Measurements from ENCODE around the gene SCO1. TPM values are rescaled to one million over a fixed set of nuclear protein-coding genes. Genes with fewer than 3 reads are reported as not detected.

Gene SCO1
- total RNA-seq, 1 experiment from 2014 or later = 28.0 TPM

GRCh38 chr17:10626390-10626789 lies 70.9 kb downstream of the SCO1 start:
- no peaks in the 10 kb centered on the region for H3K36me3 ChIP-seq (ENCODE audit: control insufficient read depth, insufficient read depth, low read length)
- no TSS peak for BruUV-seq (replicated peaks)

GRCh38 chr17:10624969-10625368 lies 72.4 kb downstream of the SCO1 start:
- CTCF ChIA-PET = no interaction called here
- no peak for ATAC-seq
- TF ChIP-seq CTCF (IDR thresholded peaks at IDR 0.05) (no peak), POLR2AphosphoS5 (IDR thresholded peaks at IDR 0.05; ENCODE audit: low read depth, low read length) (no peak), TCF7L2 (IDR thresholded peaks at IDR 0.05; ENCODE audit: low read depth, low read length) (no peak), SIN3A (IDR thresholded peaks at IDR 0.05; ENCODE audit: borderline replicate concordance, insufficient read depth, low read depth, low read length) (no peak), REST (IDR thresholded peaks at IDR 0.05; ENCODE audit: insufficient read depth in 1 of 2, low read depth in 2 of 2, low read length in 1 of 2) (no peak)
- no peaks in the 10 kb centered on the region for H3K9me3 ChIP-seq (ENCODE audit: control insufficient read depth, insufficient read depth, low read depth, low read length)
- DNase-seq (ENCODE audit: low read depth, low spot score) = no peak
- no peaks in the 10 kb centered on the region for H3K27me3 ChIP-seq (ENCODE audit: control insufficient read depth, insufficient read depth, low read length)
- intact Hi-C loops (cut with micrococcal nuclease; ENCODE audit: unreplicated experiment) = no loop called here
- no peaks in the 10 kb centered on the region for H3K36me3 ChIP-seq (ENCODE audit: control insufficient read depth, insufficient read depth, low read length)
- no TSS peak for BruUV-seq (replicated peaks)
- H3K4me3 ChIP-seq (ENCODE audit: low read depth in 2 of 2, low read length in 2 of 2) = no peak overlapping the region
- H3K4me1 ChIP-seq (ENCODE audit: control insufficient read depth, insufficient read depth, low read length) = no peaks in the 10 kb centered on the region
- H3K27ac ChIP-seq (ENCODE audit: low read length) = no peak overlapping the region
- in situ Hi-C loops (cut with HindIII; ENCODE audit: low pct_unique_long_range_greater_than_20kb, low sequenced_read_pairs) = no loop called here
- POLR2A ChIA-PET = no interaction called here

More at GRCh38 chr17:10626390-10626789, 70.9 kb downstream of the SCO1 start:
- CTCF ChIA-PET = no interaction called here
- Histone ChIP-seq H3K27ac (ENCODE audit: low read length) (no peak overlapping the region), H3K4me1 (ENCODE audit: control insufficient read depth, insufficient read depth, low read length) (no peaks in the 10 kb centered on the region), H3K9me3 (ENCODE audit: control insufficient read depth, insufficient read depth, low read depth, low read length) (no peaks in the 10 kb centered on the region), H3K4me3 (ENCODE audit: low read depth in 2 of 2, low read length in 2 of 2) (no peak overlapping the region), H3K27me3 (ENCODE audit: control insufficient read depth, insufficient read depth, low read length) (no peaks in the 10 kb centered on the region)
- POLR2A ChIA-PET = interaction anchor here (0.6 kb wide), 1 partner anchor 702 kb away, joined by 12 read pairs; no protein-coding TSS in a partner anchor
- DNase-seq (ENCODE audit: low read depth, low spot score) = no peak
- intact Hi-C loops (cut with micrococcal nuclease; ENCODE audit: unreplicated experiment) = no loop called here
- TF ChIP-seq POLR2AphosphoS5 (IDR thresholded peaks at IDR 0.05; ENCODE audit: low read depth, low read length) = no peak
- TF ChIP-seq TCF7L2 (IDR thresholded peaks at IDR 0.05; ENCODE audit: low read depth, low read length) = no peak
- TF ChIP-seq SIN3A (IDR thresholded peaks at IDR 0.05; ENCODE audit: borderline replicate concordance, insufficient read depth, low read depth, low read length) = no peak
- no peak for TF ChIP-seq REST (IDR thresholded peaks at IDR 0.05; ENCODE audit: insufficient read depth in 1 of 2, low read depth in 2 of 2, low read length in 1 of 2)
- TF ChIP-seq CTCF (IDR thresholded peaks at IDR 0.05) = no peak
- no peak for ATAC-seq
- in situ Hi-C loops (cut with HindIII; ENCODE audit: low pct_unique_long_range_greater_than_20kb, low sequenced_read_pairs) = no loop called here

All from Panc1 (cell line).